GM18507 (cell line): ENCODE results near the gene UBE2U.

ENCODE experiments used
- DNase-seq: peaks from one replicate; pipeline ENCODE4 v3.0.0; 2011; ENCODE audit warnings: low read depth; ENCODE audit not compliant: insufficient read length; ENCODE audit errors: extremely low spot score
- FAIRE-seq: peaks from 2 replicates; lab custom pipeline; 2011; peaks lifted over from hg19 to GRCh38; lab: Jason Lieb, UNC

UBE2U gene

GRCh38 chr1:64203420-64203819 lies at the start of gene UBE2U:
UBE2U (plus strand) TSS chr1:64203623; CDS start chr1:64204051, 428 bp downstream.
- DNase-seq (no peak), FAIRE-seq (no peak)

GRCh38 chr1:64155278-64155677 lies 48.1 kb upstream of the UBE2U start:
- FAIRE-seq: no peak

DNA sequence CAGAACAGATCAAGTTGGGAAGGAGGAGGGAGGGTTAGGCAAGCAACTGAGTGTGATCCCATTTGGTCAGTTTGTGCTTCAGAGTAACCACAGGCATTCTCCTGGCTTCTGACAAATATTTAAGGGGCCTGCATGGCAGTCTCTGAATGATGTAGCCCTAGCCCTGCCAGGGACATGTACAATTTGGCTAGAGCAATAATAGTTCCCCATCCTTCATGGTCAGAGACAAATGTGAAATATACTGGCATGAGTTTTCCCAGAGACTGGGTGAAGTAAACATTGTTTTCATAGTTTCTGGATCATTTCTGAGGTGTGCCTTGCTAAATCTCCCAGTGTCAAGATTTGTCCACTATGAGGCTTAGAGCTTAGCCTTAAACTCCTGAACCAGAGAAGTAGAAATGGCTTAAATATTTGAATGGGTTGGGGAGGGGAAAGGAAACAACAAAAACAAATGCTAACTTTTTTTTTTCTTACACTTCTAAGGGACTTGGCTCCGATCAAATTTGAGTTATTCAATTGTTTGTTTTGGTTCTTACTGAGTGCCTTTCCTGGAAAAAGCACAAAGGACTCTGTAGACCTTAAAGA lies 42.0 kb upstream of the UBE2U start:
- DNase-seq: no peak
- FAIRE-seq: no peak

More at GRCh38 chr1:64155278-64155677, 48.1 kb upstream of the UBE2U start:
- no peak for DNase-seq

- no peak for FAIRE-seq
- no peak for DNase-seq
Measured at GRCh38 chr1:64162151-64162550, 41.3 kb upstream of the UBE2U start.

DNA sequence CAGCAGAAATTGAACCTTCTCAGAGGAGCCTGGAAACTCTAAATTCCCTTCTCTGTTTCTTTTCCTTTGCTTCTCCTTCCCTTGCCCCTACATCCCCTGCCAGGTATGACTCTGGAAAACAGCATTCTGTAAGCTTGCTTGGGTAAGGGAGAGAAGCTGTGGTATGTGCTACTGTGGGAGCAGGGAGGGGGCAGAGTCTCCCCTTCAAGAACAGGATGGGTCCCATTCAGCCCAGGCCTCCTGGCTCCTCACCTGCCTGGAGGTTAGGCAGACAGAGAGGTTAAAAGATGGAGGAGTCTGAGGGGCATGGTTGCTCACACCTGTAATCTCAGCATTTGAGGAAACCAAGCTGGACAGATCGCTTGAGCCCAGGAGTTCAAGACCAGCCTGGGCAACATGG lies 40.6 kb upstream of the UBE2U start:
- DNase-seq (no peak), FAIRE-seq (no peak)

DNA sequence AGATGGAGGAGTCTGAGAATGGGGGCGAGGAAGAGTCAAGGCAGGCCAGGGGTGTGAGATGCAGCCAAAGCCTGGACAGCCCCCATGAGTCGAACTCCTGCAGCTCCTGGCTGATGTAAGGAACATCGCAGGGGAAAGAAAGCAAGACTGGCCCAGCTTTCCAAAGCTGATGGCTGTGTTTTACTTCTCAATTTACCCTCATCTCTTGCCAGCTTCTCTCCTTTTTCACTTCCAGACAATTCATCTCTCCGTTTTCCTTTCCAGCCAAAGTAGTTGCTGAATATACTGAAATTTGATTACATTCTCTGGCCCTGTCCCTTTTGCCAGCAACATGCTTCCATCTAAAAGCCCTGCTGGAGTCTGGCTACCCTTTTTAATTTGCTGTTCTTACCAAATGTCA lies 40.0 kb upstream of the UBE2U start:
- no peak for FAIRE-seq
- DNase-seq: no peak

DNA sequence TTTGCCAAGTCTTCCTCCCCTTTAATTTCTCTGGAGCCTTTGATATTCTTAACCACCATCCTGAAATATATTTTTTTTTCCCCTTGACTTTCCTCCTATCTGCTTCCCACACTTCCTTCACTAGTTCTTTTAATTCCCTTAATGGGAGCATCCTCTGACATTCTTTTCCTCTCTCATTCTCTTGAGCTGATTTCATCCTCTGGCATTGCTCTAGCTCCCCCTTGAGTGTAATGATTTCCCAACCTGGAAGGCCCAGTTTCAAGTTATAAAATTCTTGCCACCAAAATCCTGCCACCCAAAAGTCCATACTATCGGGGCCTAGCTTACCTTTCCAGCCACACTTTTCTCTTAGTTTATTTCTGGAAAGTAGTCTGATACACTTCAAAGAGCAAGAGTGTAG lies 39.5 kb upstream of the UBE2U start:
- no peak for FAIRE-seq
- no peak for DNase-seq

DNA sequence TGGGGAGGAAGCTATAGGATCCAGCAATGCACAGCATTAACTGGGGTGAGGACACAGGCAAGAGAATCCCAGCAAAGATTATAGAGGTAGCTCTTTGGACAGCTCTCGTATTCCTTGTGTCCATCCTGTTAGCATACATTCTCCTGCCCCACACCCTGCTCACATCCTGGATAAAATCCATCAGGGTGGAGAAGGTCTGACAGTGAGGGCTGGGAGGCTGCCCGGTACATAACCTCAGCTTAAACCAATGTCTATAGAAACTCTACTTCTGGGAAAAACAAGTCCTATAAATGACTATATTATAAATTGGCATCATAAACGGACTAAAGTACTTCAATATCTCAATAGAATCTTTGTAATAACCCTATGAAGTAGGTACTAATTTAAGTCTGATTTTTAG lies 36.8 kb upstream of the UBE2U start:
- FAIRE-seq (no peak), DNase-seq (no peak)

GRCh38 chr1:64167176-64167575 lies 36.2 kb upstream of the UBE2U start:
- FAIRE-seq (no peak), DNase-seq (no peak)

- FAIRE-seq (no peak), DNase-seq (no peak)
Measured at GRCh38 chr1:64171246-64171645, 32.2 kb upstream of the UBE2U start.

DNA sequence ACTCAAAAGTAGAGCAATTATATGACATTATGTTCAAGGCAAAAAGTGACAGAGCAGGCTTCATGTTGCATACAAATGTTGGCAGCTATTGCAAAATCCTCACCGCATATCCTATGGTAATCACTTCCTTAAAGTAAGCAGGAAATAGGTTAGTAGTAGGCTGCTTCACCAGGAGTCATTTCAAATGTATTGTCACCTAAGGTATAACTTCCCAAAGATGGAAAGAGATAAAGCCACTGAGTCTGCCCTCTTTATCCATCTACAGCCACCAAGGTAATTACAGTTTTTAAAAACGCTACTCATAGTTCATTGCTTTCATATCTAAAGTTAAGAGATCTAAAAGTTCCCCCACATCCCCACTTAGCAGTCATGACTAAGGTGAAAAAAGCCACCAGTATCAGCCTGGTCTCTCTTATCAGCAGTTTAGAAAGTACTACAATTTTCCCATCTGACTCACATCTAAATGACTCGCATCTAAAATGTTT lies 31.6 kb upstream of the UBE2U start:
- DNase-seq (no peak), FAIRE-seq (peak; percentile 35)

GRCh38 chr1:64172458-64172983 lies 30.9 kb upstream of the UBE2U start:
- DNase-seq: no peak
- FAIRE-seq: no peak

DNA sequence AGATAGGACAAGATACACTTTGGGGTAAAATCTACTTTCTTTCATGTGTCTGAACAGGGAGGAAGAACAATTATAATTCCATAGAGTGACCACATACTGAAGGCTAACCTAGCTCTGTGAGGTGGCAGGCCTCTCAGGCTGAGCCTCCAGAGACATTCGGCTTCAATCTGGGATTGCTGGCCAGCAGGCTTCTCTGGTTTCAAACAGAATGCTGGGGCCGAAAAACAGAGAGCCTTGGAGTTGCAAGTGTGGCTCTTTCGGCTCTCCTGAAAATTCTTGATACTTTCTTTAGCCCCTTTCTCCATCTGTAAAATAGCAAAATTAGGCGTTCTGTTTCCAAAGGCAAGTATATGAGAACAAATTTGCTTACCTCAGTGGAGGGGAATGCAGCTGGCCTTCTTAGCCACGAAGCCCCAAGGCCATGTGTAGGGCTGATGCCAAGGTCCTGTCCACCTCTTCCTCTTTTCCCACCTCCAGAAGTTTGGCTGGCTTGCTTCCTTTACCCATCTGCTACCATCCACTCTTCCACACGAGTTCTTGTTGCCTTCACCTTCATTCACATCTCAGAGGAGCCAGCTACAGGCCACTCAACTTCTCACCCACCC lies 30.0 kb upstream of the UBE2U start:
- DNase-seq (no peak), FAIRE-seq (no peak)

DNA sequence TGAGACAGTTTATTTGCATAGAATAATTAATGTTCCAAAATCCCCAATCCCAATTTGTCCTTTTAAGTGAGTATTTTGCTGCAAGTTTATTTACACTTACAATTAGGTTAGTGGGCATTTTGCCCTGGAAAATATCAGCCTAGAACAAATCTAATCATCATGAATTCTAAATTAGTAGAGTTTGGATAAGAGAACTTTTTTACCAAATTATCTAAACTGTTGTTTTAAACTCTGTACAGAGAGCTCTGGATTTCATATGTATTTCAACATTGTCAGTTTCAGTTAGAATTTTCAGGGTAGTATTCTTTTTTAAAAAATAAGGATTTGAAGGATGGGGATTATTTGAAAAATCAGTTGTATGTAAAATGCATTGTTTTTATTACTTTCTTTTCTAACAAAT lies 27.8 kb upstream of the UBE2U start:
- FAIRE-seq (no peak), DNase-seq (no peak)

GRCh38 chr1:64176659-64177058 lies 26.8 kb upstream of the UBE2U start:
- DNase-seq: no peak
- FAIRE-seq: no peak

GRCh38 chr1:64179588-64179987 lies 23.8 kb upstream of the UBE2U start:
- no peak for FAIRE-seq
- DNase-seq: no peak

DNA sequence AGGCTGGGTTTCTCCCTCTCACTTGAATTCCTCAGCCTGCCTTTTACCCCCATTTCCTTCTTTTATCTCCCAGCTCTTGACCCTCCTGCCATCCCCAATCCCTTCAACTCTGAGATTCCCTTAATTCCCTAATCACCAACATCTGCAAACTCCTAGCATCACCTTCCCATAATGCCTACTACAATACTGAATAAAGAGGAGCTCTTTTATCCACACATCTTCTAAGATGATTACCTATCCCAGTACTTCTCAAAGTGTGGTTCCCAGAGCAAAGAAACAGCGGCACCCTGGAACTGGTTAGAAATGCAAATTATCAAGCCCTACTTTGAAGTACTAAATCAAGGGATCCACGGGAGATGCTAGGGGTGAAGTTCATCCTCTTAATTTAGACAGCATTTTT lies 21.2 kb upstream of the UBE2U start:
- FAIRE-seq (no peak), DNase-seq (no peak)

DNA sequence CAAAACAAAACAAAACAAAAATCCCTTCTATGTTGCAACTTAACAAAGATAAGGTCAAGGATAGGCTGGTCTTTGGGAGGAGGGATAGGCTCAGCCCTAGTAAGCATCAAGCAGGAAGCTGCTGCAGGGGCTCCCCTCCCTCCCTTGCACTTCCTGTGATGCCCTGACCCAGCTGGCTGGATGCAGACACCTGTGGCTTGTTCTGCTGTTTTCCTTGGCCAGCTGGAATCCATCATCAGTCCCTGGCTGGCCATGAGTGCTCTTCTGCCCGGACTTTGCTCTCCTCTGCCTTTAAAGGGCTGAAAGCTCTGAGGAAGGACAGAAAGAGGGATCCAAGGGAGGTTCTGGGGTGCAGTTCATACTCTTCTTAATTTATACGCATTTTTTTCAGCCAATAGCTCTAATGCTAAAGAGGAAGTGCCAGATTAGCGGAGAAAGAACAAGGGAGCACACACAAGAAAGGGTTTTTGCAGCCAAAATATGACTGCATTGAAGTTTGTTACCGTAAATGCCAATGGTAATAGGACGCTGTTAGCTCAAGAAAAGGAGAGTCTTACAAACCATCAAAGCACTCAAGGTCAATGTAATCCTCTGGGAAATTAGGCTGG lies 19.9 kb upstream of the UBE2U start:
- DNase-seq: no peak
- no peak for FAIRE-seq

- FAIRE-seq: no peak
- no peak for DNase-seq
Measured at GRCh38 chr1:64184003-64184440, 19.4 kb upstream of the UBE2U start.

- no peak for FAIRE-seq
Measured at GRCh38 chr1:64186138-64186897, 17.1 kb upstream of the UBE2U start.

More at GRCh38 chr1:64186138-64186897, 17.1 kb upstream of the UBE2U start:
- no peak for DNase-seq
